ENCODE measurements around the gene SH3RF3.

Gene SH3RF3

DNA sequence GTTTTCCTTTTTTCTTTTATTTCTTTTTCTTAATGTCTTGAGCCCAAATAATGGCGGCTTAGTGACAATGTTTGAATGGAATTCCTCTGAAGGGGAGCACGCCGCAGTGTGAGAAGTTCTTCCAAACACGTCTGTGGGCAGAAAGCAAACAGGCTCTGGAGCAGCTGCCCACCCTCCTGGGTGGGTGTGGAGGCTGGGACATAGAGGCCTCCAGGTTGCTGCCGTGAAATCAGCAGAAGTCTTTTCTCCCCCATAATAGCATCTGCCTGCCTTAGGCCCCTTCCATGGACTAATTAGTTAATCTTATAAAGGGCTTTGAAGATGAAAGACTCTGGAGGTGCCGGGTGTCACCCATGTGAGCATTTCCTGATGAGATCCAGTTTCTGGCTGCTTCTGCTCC lies 213.9 kb downstream of the SH3RF3 start:
- DNase-seq = no peak

DNA sequence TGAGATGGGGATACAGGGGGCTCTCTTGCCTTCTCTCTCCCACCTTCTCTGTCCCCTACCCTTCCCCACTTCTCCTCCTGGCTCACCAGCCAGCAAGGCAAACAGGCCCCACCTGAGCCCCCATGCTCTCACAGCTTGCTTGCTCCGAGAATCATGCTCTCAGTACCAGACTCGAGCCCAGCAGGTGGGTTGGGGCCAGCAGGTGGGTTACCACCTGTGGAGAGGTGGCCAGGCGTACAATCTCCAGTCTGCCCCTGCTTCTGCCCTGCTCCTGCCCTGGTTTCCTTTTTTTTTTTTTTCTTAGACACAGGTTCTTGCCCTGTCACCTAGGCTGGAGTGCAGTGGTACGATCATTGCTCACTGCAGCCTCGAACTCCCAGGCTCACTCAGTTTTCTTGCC lies 214.5 kb downstream of the SH3RF3 start:
- no peak for DNase-seq

DNA sequence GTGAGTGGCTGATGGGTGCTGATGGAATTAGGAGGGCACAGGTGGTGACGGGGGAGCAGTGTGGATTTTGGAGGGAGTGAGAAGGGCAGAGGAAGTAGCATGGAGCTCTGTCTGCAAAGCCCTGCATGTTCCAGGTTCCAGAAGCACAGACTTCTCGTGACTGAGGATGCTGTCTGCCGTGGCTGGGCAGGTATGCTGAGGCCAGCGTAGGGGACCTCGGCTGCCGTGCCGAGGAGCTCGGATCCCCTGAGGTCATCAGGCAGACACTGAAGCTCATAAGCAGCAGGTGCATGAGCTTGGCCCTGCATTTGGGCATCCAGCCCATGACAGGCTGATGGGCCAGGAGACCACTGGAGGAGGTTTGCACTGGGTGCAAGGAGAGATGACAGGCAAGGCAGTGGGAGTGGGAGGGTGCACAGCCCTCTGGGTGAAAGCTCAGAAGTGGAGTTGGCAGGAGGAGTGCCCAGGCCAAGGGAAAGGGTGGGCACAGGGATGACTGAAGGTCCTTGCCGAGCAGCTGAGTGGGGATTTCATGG lies 215.3 kb downstream of the SH3RF3 start:
- no peak for DNase-seq

DNA sequence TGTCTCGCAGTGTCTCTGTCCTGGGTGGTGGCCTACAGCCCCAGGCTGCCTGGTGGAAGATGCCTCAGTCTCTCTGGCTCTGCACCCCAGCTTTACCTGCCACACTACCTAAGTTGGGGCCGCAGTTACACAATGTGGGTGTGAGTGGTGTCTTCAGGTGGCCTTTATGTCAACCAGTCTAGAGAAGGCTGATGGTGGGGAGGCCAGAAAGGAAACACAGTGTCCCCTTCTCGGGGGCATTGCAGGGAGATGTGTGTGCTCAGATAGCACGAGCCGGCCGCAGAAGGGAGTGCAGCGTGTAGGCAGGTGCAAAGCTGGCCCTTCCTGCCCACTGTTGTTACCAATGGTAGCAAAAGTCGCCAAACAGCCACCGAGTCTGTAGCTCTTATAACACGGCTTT lies 216.1 kb downstream of the SH3RF3 start:
- DNase-seq = no peak

DNA sequence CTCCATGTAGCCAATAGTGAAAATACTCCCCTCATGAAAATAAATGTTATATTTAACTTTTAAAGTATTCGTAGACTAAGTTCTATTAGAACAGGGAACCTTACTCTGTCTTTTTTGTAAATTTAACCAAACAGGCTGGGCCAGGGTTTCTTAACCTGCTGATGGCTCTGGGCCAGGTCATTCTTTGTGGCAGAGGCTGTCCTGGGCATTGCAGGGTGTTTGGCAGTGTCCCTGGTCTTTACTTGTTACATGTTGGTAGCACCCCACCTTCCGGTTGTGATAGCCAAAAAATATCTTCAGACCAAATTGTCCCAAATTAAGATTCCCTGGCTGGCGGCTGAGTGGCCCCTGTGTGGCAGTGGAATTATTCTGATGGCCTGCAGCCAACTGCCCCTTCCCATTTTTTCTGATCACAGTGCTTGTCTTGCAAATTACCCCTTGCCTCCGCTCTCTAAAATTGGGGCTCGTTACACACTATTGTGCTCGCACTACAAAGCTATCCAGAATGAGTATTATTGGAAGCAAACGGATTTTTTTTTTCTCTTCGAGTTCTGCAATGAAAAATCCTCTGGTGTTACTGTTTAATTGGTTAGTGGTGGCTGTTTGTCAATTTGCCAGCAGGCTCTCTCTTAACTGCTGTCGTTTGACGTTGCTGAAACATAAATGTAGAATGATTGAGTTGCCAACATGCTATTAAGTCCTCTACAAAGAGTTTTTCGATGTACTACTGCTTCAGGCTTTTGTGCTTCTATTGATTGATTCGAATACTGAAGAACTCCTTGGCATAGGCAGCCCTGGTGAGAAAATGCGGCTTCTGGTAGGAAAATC lies 216.9 kb downstream of the SH3RF3 start:
- DNase-seq = no peak

DNA sequence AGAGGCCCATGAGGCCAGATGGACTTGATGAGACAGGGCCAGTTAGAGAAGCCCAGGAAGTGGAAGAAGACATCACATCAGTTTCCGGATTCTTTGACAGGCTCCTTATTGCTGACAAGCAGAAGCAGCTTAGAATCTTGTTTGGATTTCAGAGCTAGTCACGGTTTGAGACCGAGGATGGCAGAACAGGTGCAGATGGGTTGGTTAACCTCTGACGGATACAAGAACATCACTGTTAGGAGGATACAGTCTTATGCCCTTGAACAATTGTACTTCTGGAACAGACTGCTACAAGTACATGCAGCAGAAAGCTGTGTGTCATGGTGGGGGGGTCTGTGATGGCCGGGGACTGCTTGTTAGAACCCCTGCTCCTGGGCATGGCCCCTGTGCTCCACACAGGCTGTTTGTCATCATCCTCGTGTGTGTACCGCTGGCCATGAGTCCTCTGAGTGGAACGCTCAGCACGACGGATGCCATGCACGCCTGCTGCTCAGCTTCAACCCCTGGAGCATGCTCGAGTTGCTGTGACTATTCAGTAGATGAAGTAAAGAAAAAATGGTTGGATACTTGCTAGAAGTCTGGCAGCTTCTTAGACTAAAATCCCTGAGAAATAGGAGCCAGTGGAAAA lies 217.7 kb downstream of the SH3RF3 start:
- DNase-seq = no peak

DNA sequence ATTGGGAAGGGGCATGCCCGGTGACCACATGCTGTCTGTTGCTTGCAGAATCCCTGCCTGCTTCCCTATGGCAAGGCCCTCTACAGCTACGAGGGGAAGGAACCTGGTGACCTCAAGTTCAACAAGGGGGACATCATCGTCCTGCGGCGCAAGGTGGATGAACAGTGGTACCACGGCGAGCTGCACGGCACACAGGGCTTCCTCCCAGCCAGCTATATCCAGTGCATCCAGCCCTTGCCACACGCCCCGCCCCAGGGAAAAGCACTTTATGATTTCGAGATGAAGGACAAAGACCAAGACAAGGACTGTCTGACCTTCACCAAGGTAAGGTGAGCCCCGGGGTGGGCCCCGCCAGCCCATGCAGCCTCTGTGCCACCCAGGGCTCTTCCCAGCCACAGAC lies 218.6 kb downstream of the SH3RF3 start:
- DNase-seq = no peak

DNA sequence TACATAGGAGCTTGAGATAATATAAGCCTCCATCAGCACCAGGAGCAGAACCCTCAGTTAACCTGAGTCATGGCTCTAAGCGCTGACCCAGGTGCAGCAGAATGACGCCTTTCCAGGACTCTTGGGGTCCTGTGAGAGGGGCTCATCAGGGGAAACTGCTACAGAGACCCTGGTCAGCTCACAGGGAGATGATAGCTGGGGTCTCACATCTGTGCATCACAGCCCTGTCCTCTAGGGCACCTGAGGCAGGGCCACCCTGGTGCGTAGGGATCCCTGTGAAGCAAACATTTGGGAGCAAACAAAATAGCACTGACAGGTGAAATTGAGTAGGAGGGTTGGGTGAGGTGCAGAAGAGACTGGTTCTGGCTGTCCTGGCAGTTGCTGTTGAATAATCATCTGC lies 219.2 kb downstream of the SH3RF3 start:
- DNase-seq = no peak

DNA sequence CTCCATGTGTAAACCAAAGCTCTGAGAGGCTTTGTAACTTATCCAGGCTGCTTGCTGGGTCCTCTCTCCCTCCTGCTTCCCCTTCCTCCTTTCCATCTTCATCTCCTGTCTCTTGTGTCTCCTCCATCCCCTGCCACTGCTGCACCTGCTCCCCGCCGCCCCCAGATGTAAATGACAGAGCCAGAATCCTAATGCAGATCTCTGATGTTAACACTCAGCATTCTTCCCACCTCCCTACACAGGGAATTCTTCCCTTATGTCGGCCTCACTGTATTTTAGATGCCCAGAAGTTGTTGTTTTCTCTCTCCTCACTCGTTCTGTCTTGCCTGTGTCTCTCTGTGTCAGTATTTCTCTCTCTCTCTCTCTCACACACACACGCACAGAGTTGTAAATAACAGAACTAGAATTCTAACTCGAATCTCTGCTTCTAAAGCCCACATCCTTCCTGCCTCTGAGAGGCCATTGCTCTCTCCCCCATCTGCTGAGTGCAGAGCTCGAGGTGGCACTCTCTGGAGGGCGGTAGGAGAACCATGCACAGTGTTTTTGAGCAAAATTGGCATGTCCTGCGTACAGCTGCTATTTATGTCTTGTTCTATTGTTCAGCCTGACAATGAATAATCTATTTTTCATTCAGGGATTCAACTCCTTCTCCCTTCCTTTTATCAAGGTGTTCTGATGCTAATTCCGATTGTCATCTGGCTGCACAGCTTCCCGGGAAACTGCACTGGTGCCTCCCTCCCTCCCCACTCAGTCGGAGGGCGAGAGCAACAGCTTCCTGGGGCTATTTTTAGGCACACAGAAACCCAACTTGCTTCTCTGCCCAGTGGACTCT lies 219.9 kb downstream of the SH3RF3 start:
- no peak for DNase-seq

DNA sequence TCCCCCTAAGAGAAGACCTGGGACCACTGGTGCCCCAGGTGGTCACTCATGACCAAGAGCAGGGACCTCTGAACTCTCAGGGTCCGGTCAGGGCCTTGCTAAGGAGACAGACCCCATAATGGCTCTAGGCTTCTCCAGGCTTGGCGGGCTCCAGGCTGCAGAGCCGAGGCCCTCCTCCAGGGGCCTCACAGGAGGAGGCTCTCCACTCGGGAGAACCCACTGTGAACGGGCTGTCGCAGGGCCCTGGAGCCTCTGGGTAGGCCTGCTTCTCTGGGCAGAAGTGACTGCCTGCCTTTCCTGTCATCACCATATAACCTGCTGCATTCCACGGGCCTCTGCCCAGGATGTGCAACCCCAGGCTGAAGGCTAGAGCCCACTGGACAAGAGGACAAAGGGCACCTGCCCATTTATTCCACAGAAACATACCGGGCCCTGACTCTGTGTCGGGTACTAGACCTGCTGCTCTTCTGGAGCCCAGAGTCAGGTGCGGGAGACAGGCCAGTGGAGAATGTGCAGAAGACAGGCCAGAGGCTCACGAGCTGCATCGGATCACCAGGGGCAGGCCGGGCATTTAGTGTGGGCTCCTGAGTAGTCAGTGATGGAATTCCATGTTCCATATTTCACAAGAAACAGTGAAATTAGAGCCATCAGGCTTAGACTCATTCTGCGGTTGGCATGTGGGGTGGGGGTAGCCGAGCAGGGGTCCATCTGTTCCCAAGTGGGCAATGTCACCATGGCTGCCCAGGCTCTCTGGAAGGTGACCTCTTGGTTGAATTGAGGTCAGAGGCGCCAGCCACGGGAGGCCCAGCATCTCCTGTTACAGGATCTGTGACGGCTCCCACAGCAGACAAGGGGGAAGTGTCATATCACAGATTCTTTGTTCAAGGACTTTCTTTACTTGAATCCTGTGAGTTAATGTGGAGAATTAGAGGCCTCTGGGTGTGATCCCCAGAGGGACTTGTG lies 220.8 kb downstream of the SH3RF3 start:
- DNase-seq = no peak

DNA sequence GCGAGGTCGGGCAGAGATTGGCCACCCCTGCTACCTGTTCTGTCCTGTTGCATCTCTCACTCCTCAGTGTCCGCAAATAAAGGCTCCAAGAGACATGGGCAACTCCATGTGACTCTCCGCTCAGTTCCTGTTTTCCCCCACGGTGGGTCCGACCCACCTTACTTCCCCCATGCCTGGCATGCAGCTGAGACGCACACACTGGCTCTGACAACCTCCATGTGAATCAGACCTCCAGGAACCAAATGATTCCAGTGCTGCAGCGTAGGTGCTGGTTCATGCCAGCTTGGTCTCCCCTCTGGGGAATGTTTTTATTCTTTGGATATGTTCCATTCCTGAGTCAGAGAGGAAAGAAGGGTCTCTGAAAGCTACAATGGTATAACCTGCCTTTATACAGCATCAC lies 221.5 kb downstream of the SH3RF3 start:
- no peak for DNase-seq

DNA sequence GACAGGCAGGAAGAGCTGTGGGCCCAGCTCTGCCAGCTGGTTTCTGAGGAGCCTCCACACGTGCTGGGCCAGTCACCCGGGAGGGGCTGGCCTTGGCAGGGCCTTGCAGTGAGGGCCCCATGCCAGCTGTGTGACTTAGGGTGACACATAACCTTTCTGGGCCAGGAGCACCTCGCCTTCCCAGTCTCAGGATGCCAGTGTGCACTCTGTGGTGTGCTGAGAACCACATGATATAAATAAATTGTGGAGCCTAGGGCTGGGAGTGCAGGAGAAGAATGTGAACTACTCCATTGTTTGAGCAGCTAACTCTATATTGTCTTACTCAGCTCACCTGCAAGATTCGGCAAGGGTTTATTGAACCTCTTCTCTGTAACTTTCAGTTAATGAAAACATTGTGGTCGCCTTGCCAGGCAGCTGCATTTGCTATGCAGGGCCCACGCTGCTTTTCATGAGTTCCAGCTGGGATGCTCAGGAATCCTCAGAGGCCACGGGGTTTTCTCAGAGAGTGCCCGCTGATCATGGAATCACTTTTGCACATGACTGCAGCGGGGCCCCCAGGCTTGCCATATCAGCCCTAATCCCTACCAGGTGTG lies 222.3 kb downstream of the SH3RF3 start:
- no peak for DNase-seq

DNA sequence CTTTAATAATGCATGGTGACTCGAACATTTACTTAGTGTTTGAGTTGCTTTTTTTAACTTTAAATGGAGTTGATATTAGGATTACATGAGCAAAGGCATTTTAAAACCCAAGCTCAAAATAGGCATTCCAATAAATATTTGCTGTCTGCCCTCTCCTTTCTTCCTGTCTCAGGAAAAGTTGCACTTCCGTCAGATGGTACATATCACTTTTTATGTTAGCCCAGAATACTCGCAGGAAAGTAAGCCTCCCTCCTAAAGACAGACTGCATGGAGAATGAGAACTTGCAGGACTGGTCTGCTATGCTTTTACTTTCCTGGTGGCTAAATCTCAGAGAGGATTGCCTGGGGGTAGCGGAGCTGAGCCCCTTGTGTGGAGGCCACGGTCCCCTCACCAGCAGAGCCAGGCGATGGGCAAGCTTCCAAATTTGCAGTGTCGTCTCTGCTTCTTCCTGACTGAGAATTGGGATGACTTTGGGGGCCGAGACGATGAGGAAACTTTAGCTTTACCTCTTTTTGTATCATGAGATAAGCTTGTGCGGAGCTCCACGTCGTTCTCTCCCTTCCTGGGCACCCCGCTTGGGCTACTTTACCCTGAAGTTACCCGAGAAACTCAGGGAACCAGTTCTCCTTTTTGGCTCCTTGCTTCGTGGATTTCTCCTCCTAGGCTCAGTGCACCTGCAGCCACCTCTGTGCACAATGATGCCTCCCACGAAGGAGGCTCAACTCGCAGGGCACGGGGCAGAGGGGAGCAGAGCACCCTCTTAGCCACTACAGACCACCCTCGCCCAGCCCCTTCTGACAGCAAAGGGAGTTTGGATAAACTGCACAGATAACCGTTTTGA lies 223.3 kb downstream of the SH3RF3 start:
- DNase-seq = no peak

DNA sequence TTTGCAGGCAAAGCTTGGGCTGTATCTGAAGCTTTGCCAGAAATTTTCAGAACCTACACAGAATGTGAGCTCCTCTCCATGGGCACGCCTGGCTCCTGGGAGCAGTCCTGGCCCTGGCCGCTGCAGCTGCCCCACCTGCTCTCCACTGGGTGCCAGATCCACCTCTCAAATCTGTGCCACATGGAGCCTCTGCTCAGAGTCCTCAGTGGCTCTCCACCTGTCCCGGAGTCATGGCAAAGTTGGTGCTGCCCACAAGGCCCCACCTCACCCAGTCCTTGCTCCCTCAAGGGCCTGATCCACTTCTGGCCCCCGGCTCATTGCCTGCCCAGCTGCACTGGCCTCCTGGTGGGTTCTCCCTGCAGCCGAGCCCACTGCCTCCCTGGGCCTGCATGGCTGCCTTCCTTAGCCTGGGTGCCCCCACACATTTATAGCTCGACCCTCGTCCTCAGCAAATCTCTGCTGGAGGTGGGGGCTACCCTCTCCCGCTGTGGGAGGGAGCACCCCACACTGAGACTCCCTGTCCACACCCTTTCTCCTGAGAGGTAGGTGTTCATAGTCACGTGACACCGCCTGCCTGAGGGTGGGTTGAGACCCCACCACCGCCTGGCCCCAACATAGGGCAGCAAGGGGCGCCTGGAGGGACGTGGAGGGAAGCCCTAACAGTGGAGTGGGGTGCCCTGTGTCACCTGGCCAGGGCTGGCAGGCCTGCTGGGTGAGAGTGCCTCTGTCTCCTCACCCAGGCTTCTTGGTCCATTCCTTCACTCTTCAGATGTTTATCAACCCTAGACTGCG lies 224.1 kb downstream of the SH3RF3 start:
- no peak for DNase-seq

DNA sequence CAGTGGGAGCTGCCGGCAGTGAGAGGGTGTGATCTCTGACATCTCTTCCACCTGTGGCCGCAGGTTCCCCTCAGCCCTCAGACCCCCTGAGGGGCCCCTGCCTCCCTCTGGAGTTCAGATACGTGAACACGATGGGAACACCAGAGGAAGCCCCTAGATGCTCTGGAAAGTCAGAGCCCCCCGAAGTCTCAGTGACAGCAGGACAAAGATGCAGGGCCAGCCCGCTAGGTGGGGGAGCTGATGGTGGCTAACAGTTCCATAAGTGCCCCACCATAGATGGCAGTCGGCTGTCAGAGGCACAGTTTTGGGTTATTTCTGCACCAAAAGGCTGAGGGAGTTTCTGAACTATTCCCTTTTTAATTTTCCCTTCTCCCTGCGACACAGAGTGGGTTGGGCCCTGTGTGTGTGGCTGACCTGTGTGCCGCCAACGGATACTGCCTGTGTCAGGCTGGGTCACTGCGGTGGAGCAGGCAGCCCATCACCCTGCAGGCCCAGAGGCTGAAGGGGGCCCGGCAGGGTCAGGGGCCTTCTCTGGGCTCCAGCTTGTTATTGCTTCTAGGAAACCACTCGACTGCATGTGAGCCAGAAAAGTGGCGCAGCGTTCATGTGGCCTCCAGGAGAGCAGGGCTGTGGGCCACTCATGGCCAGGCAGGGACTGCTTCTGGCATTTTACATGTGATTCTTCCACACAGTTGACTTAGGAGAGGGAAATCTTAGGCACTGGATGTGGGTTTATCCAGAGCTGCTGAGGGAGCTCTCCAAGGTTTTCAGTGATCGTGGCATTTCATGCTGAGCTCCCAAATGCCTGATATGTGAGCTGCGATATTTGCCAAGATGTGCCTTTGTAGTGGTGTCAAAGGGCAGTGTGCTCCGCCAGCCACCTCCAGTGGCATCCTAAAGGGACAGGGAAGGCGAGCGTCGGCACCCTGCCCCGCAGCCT lies 225.1 kb downstream of the SH3RF3 start:
- DNase-seq = no peak

DNA sequence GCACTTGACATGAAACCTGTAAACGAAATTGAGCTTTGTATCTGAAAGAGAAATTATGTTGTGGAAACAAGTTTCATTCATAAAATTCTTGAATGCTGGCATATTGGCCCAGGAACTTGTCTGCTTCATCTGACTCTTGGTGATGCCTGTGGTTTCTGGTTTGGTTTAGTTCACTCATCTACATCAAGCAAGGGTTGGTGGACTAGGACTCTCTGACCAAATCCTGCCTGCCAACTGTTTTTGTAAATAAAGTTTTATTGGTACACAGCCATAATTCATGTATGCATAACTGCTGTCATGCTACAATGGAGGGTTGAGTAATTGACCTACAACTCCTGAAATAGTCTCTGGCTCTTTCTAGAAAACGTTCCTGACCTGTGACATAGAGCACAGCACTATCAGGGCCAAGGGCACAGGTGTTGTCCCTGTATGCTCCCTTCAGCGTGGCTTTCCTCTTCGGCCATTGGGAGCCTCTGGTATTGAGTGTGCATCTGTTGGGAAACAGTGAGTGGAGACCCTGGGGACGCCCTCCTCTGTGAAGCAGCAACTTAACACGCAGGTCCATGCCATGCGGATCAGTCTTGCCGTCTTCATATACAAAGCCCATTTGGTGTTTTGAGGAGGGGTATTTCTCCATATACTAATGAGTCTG lies 226.3 kb downstream of the SH3RF3 start:
- DNase-seq = no peak

DNA sequence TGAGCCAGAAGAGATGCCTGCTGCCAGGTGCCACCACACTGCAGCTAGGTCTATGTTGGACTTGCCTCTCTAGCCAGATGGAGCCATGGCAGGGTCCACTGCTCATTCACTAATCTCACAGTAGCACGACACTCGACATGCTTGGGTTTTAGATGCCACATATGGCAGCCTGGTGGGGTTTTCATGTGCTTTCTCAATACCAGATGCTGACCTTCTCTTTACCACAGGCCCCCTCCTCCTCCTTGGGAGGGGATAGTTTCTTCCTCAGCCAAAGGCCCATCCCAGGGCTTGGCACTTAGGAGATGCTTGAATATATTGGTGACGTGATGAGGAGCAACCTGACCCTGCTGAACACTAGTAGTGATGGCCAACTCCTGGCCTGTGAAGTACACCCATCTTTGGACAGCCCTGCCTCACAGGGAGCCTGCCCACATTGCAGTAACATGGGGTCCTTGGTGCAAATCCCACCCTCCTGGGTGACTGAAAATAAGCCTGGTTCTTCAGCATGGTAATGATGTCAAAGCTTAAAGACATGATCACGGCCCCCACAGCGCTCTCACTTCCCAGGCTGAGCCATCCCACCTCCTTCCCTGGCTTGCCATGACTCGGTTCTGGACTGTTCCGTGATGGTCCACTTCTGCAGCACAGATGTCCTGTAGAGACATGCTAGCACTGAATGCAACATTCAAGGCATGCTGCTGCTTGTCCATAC lies 227.5 kb downstream of the SH3RF3 start:
- no peak for DNase-seq

DNA sequence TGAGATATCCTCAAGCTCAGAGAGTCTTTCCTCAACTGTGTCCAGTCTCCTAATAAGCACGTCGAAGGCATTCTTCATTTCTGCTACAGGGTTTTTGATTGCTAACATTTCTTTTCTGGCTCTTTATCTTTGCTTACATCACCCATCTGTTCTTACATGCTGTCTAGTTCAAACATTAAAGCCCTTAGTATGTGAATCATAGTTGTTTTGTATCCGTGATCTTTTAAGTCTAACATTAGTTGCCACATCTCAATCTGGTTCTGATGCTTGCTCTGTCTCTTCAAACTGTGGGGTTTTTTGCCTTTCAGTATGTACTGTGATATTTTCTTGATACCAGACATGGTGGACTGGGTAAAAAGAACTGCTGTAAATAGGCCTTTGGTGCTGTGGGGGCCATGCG lies 235.2 kb downstream of the SH3RF3 start:
- no peak for DNase-seq

Data from stimulated activated CD4-positive, alpha-beta T cell treated with anti-CD3 and anti-CD28 coated beads, Interleukin-2, amount 100 ng/mL, for 48 hours (primary cell).